ENCODE results near the gene IGSF21.

- TF ChIP-seq, protein P1, sequence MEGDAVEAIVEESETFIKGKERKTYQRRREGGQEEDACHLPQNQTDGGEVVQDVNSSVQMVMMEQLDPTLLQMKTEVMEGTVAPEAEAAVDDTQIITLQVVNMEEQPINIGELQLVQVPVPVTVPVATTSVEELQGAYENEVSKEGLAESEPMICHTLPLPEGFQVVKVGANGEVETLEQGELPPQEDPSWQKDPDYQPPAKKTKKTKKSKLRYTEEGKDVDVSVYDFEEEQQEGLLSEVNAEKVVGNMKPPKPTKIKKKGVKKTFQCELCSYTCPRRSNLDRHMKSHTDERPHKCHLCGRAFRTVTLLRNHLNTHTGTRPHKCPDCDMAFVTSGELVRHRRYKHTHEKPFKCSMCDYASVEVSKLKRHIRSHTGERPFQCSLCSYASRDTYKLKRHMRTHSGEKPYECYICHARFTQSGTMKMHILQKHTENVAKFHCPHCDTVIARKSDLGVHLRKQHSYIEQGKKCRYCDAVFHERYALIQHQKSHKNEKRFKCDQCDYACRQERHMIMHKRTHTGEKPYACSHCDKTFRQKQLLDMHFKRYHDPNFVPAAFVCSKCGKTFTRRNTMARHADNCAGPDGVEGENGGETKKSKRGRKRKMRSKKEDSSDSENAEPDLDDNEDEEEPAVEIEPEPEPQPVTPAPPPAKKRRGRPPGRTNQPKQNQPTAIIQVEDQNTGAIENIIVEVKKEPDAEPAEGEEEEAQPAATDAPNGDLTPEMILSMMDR (IDR thresholded peaks at IDR 0.05 in 2 of 3, conservative IDR thresholded peaks at IDR 0.05 in 1 of 3; ENCODE audit: control insufficient read depth in 2 of 3, extremely low read depth in 1 of 3, insufficient read depth in 1 of 3, low read depth in 3 of 3, low read length in 3 of 3): no peak
- TF ChIP-seq JUND (IDR thresholded peaks at IDR 0.05; ENCODE audit: low read depth, low read length) (no peak), USF2 (IDR thresholded peaks at IDR 0.05; ENCODE audit: borderline replicate concordance, low read depth, low read length) (no peak), NR2F1 (conservative IDR thresholded peaks at IDR 0.05) (no peak), SP1 (IDR thresholded peaks at IDR 0.05; ENCODE audit: low read depth, low read length) (no peak), CEBPB (IDR thresholded peaks at IDR 0.05; ENCODE audit: borderline replicate concordance in 1 of 2, low read depth in 2 of 2, low read length in 2 of 2) (no peak), RAD21 (IDR thresholded peaks at IDR 0.05; ENCODE audit: insufficient read depth, low read depth, low read length) (no peak)
Measured at GRCh38 chr1:18328803-18329202, 221.2 kb downstream of the IGSF21 start.

Data from GM12878 (cell line).